ENCODE results near the gene C2.

Gene C2

GRCh38 chr6:31945507-31946369 is 18.2 kb downstream of the C2 start, which contains the start of gene CFB:
TSS of gene CFB (plus strand) at chr6:31946095. CDS start at chr6:31946222, 127 bp downstream.
- no peak for TF ChIP-seq CTCF (IDR thresholded peaks at IDR 0.05; ENCODE audit: low read depth, low read length)
- no peak for TF ChIP-seq MAX (IDR thresholded peaks at IDR 0.05; ENCODE audit: low read depth, low read length)
- TF ChIP-seq MYC (IDR thresholded peaks at IDR 0.05; ENCODE audit: low read depth, low read length), result no peak
- no peak for TF ChIP-seq POLR2A (IDR thresholded peaks at IDR 0.05; ENCODE audit: extremely low read depth, insufficient read length)
- H3K4me3 ChIP-seq (ENCODE audit: low read depth, low read length), result no peak within 1 kb of the TSS
- no peak for DNase-seq (ENCODE audit: low read depth)

- TF ChIP-seq POLR2A (IDR thresholded peaks at IDR 0.05; ENCODE audit: extremely low read depth, insufficient read length) (no peak), MAX (IDR thresholded peaks at IDR 0.05; ENCODE audit: low read depth, low read length) (no peak)
- H3K4me3 ChIP-seq (ENCODE audit: low read depth, low read length), result no peak overlapping the region
- no peak for DNase-seq (ENCODE audit: low read depth)
These were observed 18.9 kb downstream of the C2 start for GRCh38 chr6:31946370-31946885.

GRCh38 chr6:31947070-31947675 is 19.7 kb downstream of the C2 start:
- no peak overlapping the region for H3K4me3 ChIP-seq (ENCODE audit: low read depth, low read length)
- TF ChIP-seq POLR2A (IDR thresholded peaks at IDR 0.05; ENCODE audit: extremely low read depth, insufficient read length) (no peak), MAX (IDR thresholded peaks at IDR 0.05; ENCODE audit: low read depth, low read length) (no peak), MYC (IDR thresholded peaks at IDR 0.05; ENCODE audit: low read depth, low read length) (no peak), CTCF (IDR thresholded peaks at IDR 0.05; ENCODE audit: low read depth, low read length) (no peak)
- no peak for DNase-seq (ENCODE audit: low read depth)

- TF ChIP-seq MAX (IDR thresholded peaks at IDR 0.05; ENCODE audit: low read depth, low read length), result no peak
- no peak for TF ChIP-seq MYC (IDR thresholded peaks at IDR 0.05; ENCODE audit: low read depth, low read length)
- no peak for TF ChIP-seq POLR2A (IDR thresholded peaks at IDR 0.05; ENCODE audit: extremely low read depth, insufficient read length)
- no peak for TF ChIP-seq CTCF (IDR thresholded peaks at IDR 0.05; ENCODE audit: low read depth, low read length)
- no peak overlapping the region for H3K4me3 ChIP-seq (ENCODE audit: low read depth, low read length)
- no peak for DNase-seq (ENCODE audit: low read depth)
These were observed 20.3 kb downstream of the C2 start for GRCh38 chr6:31947864-31948263.

GRCh38 chr6:31948306-31948705 is 20.8 kb downstream of the C2 start:
- no peak overlapping the region for H3K4me3 ChIP-seq (ENCODE audit: low read depth, low read length)
- no peak for TF ChIP-seq POLR2A (IDR thresholded peaks at IDR 0.05; ENCODE audit: extremely low read depth, insufficient read length)
- TF ChIP-seq MAX (IDR thresholded peaks at IDR 0.05; ENCODE audit: low read depth, low read length), result no peak
- TF ChIP-seq MYC (IDR thresholded peaks at IDR 0.05; ENCODE audit: low read depth, low read length), result no peak
- no peak for TF ChIP-seq CTCF (IDR thresholded peaks at IDR 0.05; ENCODE audit: low read depth, low read length)
- DNase-seq (ENCODE audit: low read depth), result no peak
